Mesendoderm (in vitro differentiated cells): Measurements from ENCODE around the gene PRKAG2.

Source experiments
- DNase-seq: peaks from one replicate; pipeline ENCODE4 v3.0.0; 2013
- H2AK5ac ChIP-seq: 2 replicates; pipeline ENCODE4 v1.6.1; 2013; ENCODE audit warnings: low read length, inconsistent platforms
- H2BK120ac ChIP-seq: 2 replicates; pipeline ENCODE4 v1.6.1; 2013; ENCODE audit warnings: low read depth, mild to moderate bottlenecking, low read length, moderate library complexity, mixed read lengths
- H2BK15ac ChIP-seq: replicated peaks from 2 replicates; pipeline ENCODE4 v1.6.1; 2013; ENCODE audit warnings: low read depth, mild to moderate bottlenecking, moderate library complexity
- H2BK5ac ChIP-seq: 2 replicates; pipeline ENCODE4 v1.6.1; 2013; ENCODE audit warnings: low read length, inconsistent platforms
- H3K18ac ChIP-seq: 2 replicates; pipeline ENCODE4 v1.6.1; 2013; ENCODE audit warnings: mild to moderate bottlenecking, low read length, mixed read lengths
- H3K23ac ChIP-seq: one replicate; pipeline ENCODE4 v1.6.1; 2013; ENCODE audit warnings: low read length
- H3K27ac ChIP-seq: 2 replicates; pipeline ENCODE4 v1.5.1; 2013; ENCODE audit warnings: low read depth, mild to moderate bottlenecking, inconsistent platforms, low read length, moderate library complexity
- H3K27me3 ChIP-seq: 2 replicates; pipeline ENCODE4 v1.6.1; 2013; ENCODE audit warnings: low read length, control low read depth, mild to moderate bottlenecking, inconsistent platforms; ENCODE audit not compliant: insufficient read depth, poor library complexity
- H3K36me3 ChIP-seq: 2 replicates; pipeline ENCODE4 v1.6.1; 2013; ENCODE audit warnings: low read length, inconsistent platforms; ENCODE audit not compliant: control insufficient read depth, insufficient read depth
- H3K4ac ChIP-seq: one replicate; pipeline ENCODE4 v1.6.1; 2013; ENCODE audit warnings: low read depth, mild to moderate bottlenecking, low read length, moderate library complexity
- H3K4me1 ChIP-seq: 2 replicates; pipeline ENCODE4 v1.6.1; 2013; ENCODE audit warnings: low read depth, low read length, inconsistent platforms; ENCODE audit not compliant: control insufficient read depth
- H3K4me2 ChIP-seq: 2 replicates; pipeline ENCODE4 v1.6.1; 2013; ENCODE audit warnings: low read length
- H3K4me3 ChIP-seq: 2 replicates; pipeline ENCODE4 v1.5.1; 2013; ENCODE audit warnings: mild to moderate bottlenecking, low read length
- H3K56ac ChIP-seq: one replicate; pipeline ENCODE4 v1.6.1; 2013; ENCODE audit warnings: low read length
- H3K79me1 ChIP-seq: 2 replicates; pipeline ENCODE4 v1.6.1; 2013; ENCODE audit warnings: low read length, inconsistent platforms
- H3K79me2 ChIP-seq: 2 replicates; pipeline ENCODE4 v1.6.1; 2013; ENCODE audit warnings: mild to moderate bottlenecking, low read length; ENCODE audit not compliant: control insufficient read depth, insufficient read depth
- H3K9ac ChIP-seq: 2 replicates; pipeline ENCODE4 v1.6.1; 2013; ENCODE audit warnings: low read length, inconsistent platforms
- H4K5ac ChIP-seq: one replicate; pipeline ENCODE4 v1.6.1; 2013; ENCODE audit warnings: low read length
- H4K8ac ChIP-seq: one replicate; pipeline ENCODE4 v1.6.1; 2013; ENCODE audit warnings: low read depth, mild to moderate bottlenecking, control low read depth, low read length, moderate library complexity
- WGBS: extraction: QIAGEN DNeasy Blood & Tissue Kit; methylation state at CpG from one replicate; pipeline ENCODE4 v1.1.7; 2013; ENCODE audit warnings: low lambda C conversion rate, missing lambda C conversion rate; ENCODE audit not compliant: insufficient coverage; ENCODE audit errors: extremely low coverage; 5-methylcytosine and 5-hydroxymethylcytosine counted together

Gene PRKAG2

GRCh38 chr7:151717918-151718317 lies 159.0 kb downstream of the PRKAG2 start:
- H3K27me3 ChIP-seq: no peaks in the 10 kb centered on the region
- no peak overlapping the region for H3K4ac ChIP-seq
- no peaks in the 10 kb centered on the region for H3K79me2 ChIP-seq
- no peak overlapping the region for H3K27ac ChIP-seq
- no peak overlapping the region for H3K4me2 ChIP-seq
- H2BK15ac ChIP-seq: no peak overlapping the region
- H2BK5ac ChIP-seq: no peak overlapping the region
- DNase-seq: no peak
- H2AK5ac ChIP-seq: no peak overlapping the region
- no peak overlapping the region for H3K18ac ChIP-seq
- no peak overlapping the region for H4K8ac ChIP-seq
- H4K5ac ChIP-seq: no peak overlapping the region
- H3K56ac ChIP-seq: no peak overlapping the region
- no peak overlapping the region for H3K23ac ChIP-seq
- no peaks in the 10 kb centered on the region for H3K4me1 ChIP-seq
- no peaks in the 10 kb centered on the region for H3K36me3 ChIP-seq
- WGBS: no CpG with 5 or more reads among the region's 6 CpGs
- no peak overlapping the region for H3K9ac ChIP-seq
- H3K4me3 ChIP-seq: no peak overlapping the region
- H3K79me1 ChIP-seq: no peaks in the 10 kb centered on the region
- H2BK120ac ChIP-seq: no peak overlapping the region

DNA sequence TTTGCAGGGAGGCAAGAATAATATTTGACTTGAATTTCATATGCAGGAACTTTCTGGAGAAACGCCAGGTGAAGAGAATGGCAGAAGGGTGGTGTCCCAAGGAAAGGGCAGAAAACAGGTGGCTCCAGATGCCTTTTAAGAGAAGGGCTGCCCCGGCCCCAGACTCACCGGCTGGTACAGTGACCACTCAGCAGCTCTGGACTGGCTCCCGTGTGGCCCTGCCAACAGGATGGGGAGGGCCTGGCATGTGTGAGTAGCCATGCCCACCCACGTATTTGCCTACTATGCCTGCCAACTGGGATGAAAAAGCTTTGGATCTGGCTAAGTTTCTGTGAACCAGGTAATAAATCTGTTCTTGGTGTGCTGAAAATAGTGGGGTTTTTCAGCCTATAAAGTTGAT lies 159.5 kb downstream of the PRKAG2 start:
- no peak overlapping the region for H2BK15ac ChIP-seq
- H4K8ac ChIP-seq: no peak overlapping the region
- H3K56ac ChIP-seq: no peak overlapping the region
- H3K27ac ChIP-seq: no peak overlapping the region
- H3K9ac ChIP-seq: no peak overlapping the region
- no peak overlapping the region for H4K5ac ChIP-seq
- H2BK120ac ChIP-seq: no peak overlapping the region
- no peaks in the 10 kb centered on the region for H3K79me2 ChIP-seq
- H3K36me3 ChIP-seq: no peaks in the 10 kb centered on the region
- no peak overlapping the region for H3K4me2 ChIP-seq
- DNase-seq: no peak
- no peak overlapping the region for H3K18ac ChIP-seq
- H2AK5ac ChIP-seq: no peak overlapping the region
- H2BK5ac ChIP-seq: no peak overlapping the region
- H3K4me3 ChIP-seq: no peak overlapping the region
- no CpG with 5 or more reads among the region's 5 CpGs for WGBS
- H3K79me1 ChIP-seq: no peaks in the 10 kb centered on the region
- H3K4me1 ChIP-seq: no peaks in the 10 kb centered on the region
- H3K23ac ChIP-seq: no peak overlapping the region
- H3K4ac ChIP-seq: no peak overlapping the region
- H3K27me3 ChIP-seq: no peaks in the 10 kb centered on the region

DNA sequence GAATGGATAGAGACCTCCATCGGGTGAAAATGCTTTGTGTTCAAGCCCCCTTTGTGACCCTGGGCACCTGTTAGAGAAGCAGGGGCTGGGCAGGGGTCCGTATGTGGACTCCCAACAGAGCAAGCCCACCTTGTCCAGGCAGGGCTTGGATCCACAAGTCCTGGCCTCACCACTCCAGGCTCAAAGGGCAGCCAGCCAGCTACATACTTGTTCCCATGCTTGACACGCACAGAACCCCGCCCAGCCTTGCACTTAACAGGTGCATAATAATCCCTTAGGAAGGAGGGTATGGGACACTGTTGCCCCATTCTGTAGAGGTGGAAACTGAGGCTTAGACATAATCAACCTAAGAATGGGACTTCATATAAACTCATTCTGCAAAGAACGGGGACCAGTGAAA lies 160.6 kb downstream of the PRKAG2 start:
- Histone ChIP-seq H3K79me1 (no peaks in the 10 kb centered on the region), H4K8ac (no peak overlapping the region), H3K4me2 (no peak overlapping the region), H2AK5ac (no peak overlapping the region), H3K27me3 (no peaks in the 10 kb centered on the region), H2BK120ac (no peak overlapping the region), H3K36me3 (no peaks in the 10 kb centered on the region), H3K79me2 (no peaks in the 10 kb centered on the region), H3K18ac (no peak overlapping the region), H3K9ac (no peak overlapping the region), H3K23ac (no peak overlapping the region), H2BK5ac (no peak overlapping the region), H3K4me3 (no peak overlapping the region), H4K5ac (no peak overlapping the region), H2BK15ac (no peak overlapping the region), H3K4ac (no peak overlapping the region), H3K56ac (no peak overlapping the region), H3K4me1 (no peaks in the 10 kb centered on the region), H3K27ac (no peak overlapping the region)
- WGBS: no CpG with 5 or more reads among the region's 5 CpGs
- no peak for DNase-seq

DNA sequence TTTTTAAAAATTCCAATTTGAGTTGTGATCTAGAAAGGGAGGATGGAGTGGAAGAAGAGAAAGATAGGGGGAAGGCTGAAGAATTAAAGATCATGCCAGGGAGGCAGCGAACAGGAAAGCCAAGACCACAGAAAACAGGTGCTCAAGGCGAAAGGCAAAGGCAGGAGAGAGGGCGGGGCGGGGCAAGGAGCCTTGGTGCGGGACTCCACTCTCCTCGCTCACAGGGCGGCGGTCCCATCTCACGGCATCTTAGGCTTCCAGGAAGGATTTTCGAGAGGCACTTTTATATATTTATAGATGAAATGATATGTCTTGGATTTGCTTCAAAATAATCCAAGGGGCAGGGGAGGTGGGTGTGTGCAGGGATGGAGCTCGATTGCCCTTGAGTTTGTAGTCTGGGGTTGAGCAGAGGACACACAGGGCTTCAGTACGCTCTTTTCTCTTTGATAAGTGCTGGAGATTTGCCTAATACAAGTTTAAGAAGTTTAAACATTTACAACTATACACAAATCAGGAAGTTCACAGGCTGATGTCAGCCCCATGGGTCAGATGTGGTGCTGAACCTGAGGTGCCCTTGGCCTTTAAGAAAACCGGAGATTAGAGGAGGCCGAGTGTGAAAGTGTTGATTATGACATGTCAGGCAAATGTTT lies 161.1 kb downstream of the PRKAG2 start:
- Histone ChIP-seq H3K4me2 (no peak overlapping the region), H3K23ac (no peak overlapping the region), H4K8ac (no peak overlapping the region), H3K9ac (no peak overlapping the region), H3K56ac (no peak overlapping the region), H3K36me3 (no peaks in the 10 kb centered on the region), H3K4ac (no peak overlapping the region), H2BK5ac (no peak overlapping the region), H3K4me1 (no peaks in the 10 kb centered on the region), H2BK120ac (no peak overlapping the region), H3K27ac (no peak overlapping the region), H3K79me1 (no peaks in the 10 kb centered on the region), H3K4me3 (no peak overlapping the region), H3K27me3 (no peaks in the 10 kb centered on the region), H2AK5ac (no peak overlapping the region), H4K5ac (no peak overlapping the region), H3K18ac (no peak overlapping the region), H2BK15ac (no peak overlapping the region), H3K79me2 (no peaks in the 10 kb centered on the region)
- WGBS: no CpG with 5 or more reads among the region's 14 CpGs
- DNase-seq: no peak

GRCh38 chr7:151714201-151714600 lies 162.7 kb downstream of the PRKAG2 start:
- no peaks in the 10 kb centered on the region for H3K79me1 ChIP-seq
- H3K18ac ChIP-seq: no peak overlapping the region
- H4K8ac ChIP-seq: no peak overlapping the region
- H3K36me3 ChIP-seq: no peaks in the 10 kb centered on the region
- no peak overlapping the region for H2BK15ac ChIP-seq
- no peaks in the 10 kb centered on the region for H3K27me3 ChIP-seq
- no peak overlapping the region for H3K56ac ChIP-seq
- H2AK5ac ChIP-seq: no peak overlapping the region
- no peaks in the 10 kb centered on the region for H3K4me1 ChIP-seq
- no peak overlapping the region for H3K27ac ChIP-seq
- H3K4me2 ChIP-seq: no peak overlapping the region
- H4K5ac ChIP-seq: no peak overlapping the region
- no CpG with 5 or more reads among the region's 24 CpGs for WGBS
- no peak overlapping the region for H3K4me3 ChIP-seq
- no peak overlapping the region for H3K4ac ChIP-seq
- no peak overlapping the region for H2BK120ac ChIP-seq
- no peak overlapping the region for H3K23ac ChIP-seq
- H3K9ac ChIP-seq: no peak overlapping the region
- DNase-seq: no peak
- no peak overlapping the region for H2BK5ac ChIP-seq
- H3K79me2 ChIP-seq: no peaks in the 10 kb centered on the region

DNA sequence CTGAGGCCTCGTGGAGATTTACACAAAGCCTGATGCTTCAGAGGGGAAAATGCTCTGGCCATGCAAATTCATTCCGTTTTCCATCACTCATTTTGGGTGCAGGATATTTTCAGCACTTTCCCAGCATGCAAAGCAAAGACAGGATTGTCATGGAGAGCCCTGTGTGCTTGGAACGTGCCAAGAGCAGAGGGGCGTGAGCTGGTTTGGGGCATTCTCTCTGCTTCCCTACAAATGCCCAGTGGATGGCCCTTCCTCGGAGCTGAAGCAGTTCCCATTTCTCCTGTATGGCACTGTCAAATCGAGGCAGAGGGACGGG lies 164.1 kb downstream of the PRKAG2 start:
- Histone ChIP-seq H3K27ac (no peak overlapping the region), H2AK5ac (no peak overlapping the region), H3K79me2 (no peaks in the 10 kb centered on the region), H3K27me3 (no peaks in the 10 kb centered on the region), H3K23ac (no peak overlapping the region), H3K9ac (no peak overlapping the region), H3K4me1 (no peaks in the 10 kb centered on the region), H2BK5ac (no peak overlapping the region), H3K18ac (no peak overlapping the region), H3K4me3 (no peak overlapping the region), H3K79me1 (no peaks in the 10 kb centered on the region), H3K36me3 (no peaks in the 10 kb centered on the region), H3K4ac (no peak overlapping the region), H4K8ac (no peak overlapping the region), H2BK15ac (no peak overlapping the region), H4K5ac (no peak overlapping the region), H3K4me2 (no peak overlapping the region), H3K56ac (no peak overlapping the region), H2BK120ac (no peak overlapping the region)
- DNase-seq: no peak
- WGBS: no CpG with 5 or more reads among the region's 7 CpGs
